Stimulated activated CD4-positive, alpha-beta T cell treated with anti-CD3 and anti-CD28 coated beads, TNF-alpha, amount 100 ng/mL, for 4 hours (primary cell): ENCODE data around the gene PODXL2.
"Not testable (repeated sequence)": the region's sequence is repeated elsewhere in the genome, so short reads cannot be mapped to it uniquely, and the experiment has no call there.

ENCODE experiments used
- DNase-seq, 3 experiments: peaks; one replicate each; pipeline ENCODE4 v3.0.0-alpha.2; 2020; ENCODE audit warnings: low read depth in 3 of 3

PODXL2 gene

DNA sequence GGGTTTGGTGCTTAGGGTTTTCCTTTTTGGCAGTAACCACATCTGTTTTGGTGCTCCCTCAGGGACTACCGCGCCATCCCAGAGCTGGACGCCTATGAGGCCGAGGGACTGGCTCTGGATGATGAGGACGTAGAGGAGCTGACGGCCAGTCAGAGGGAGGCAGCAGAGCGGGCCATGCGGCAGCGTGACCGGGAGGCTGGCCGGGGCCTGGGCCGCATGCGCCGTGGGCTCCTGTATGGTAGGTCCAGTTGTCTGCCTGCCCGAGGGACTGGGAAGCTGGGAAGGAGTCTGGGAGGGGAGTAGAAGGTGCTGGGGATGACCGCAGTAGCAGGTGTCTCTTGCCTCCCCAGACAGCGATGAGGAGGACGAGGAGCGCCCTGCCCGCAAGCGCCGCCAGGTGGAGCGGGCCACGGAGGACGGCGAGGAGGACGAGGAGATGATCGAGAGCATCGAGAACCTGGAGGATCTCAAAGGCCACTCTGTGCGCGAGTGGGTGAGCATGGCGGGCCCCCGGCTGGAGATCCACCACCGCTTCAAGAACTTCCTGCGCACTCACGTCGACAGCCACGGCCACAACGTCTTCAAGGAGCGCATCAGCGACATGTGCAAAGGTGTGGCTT, 24.3 kb upstream of the PODXL2 start:
- DNase-seq, result no peak

- not testable (repeated sequence) for DNase-seq
Measured at GRCh38 chr3:127605547-127605946, 23.4 kb upstream of the PODXL2 start.

- DNase-seq, result no peak
Measured at GRCh38 chr3:127606086-127606805, 22.7 kb upstream of the PODXL2 start.

- no peak for DNase-seq
Measured at GRCh38 chr3:127606981-127607595, 21.9 kb upstream of the PODXL2 start.

DNA sequence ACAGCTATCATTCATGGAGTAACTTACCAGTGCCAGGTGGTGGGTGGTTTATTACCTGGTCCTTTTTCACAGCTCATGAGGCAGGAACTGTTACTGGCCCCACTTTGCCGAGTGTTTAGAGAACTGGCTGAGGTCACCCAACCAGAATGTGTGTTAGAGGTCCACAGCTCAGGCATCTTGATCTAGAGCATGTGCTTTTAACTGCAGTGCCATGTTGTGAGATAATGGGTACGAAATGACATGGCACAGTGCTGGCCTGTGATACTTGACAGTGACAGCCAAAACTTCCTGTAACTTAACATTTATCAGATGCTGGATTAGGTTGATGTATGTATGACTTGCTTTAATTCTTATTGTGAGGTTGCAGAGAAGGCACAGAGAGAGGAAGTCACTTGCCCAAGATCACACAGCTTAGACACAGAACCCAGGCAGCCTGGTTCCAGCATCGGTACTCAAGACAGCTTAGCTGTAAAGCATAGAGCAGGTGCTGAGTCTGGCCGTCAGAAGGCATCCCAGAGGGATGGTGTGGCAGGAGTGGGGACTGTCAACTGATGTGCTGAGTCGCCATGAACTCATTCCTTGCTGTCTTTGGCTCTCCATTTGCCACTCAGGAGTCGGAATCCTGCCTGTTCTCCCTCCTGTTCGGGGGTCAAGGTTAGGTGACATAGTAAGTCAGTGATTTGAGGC, 21.2 kb upstream of the PODXL2 start:
- DNase-seq, result no peak

DNA sequence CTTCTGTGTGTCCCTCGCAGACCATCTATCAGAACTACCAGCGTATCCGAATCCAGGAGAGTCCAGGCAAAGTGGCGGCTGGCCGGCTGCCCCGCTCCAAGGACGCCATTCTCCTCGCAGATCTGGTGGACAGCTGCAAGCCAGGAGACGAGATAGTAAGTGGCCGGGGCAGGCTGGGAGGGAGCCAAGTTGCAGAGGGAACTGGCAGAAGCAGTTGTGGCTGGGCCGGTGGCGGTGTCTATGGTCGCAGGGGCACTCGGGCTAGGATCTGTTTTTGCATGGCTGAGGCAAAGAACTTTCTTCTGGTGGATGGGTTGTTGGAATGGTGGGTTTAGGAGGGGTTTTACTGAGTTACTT, 20.6 kb upstream of the PODXL2 start:
- DNase-seq, result no peak

- no peak for DNase-seq
Measured at GRCh38 chr3:127610105-127610504, 18.9 kb upstream of the PODXL2 start.

DNA sequence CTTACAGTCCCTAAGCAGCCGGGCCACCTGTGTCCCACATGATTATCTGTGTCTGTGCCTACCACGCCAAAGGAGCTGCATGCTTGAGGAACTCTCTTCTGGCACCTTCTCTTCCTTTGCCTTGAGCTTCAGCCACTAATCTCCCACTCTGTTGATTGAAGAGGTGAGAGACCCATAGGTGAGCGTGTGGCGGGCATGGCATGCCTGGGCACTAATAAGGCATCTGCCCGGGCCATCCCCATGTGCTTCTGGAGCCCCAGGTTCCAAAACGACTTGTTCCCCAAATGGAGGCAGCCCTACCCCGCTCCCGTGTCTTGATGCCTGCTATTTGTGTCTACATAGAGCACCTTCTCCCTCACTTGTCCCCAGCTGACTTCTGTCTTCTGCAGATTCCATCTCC, 17.7 kb upstream of the PODXL2 start:
- no peak for DNase-seq

DNA sequence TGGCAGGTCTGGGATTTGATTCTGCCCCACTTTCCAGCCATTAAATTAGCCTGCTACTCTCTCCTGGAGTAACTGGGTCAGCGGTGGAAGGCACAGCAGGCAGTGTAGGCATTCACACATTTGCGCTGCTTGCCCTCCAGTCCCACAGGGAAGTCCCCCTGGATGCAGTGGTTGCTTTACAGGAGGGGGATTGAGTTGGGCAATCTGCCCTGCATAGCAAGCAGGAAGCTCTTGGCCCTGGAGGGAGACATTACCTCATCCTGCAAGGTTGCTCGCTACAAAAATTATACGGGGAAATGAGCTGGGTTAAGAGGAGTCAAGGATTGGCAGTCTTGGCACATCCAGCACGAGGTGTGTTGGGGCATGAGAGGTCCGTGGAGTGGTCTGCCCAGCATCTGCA, 16.0 kb upstream of the PODXL2 start:
- DNase-seq, result no peak

- no peak for DNase-seq
Measured at GRCh38 chr3:127613406-127613805, 15.6 kb upstream of the PODXL2 start.

- DNase-seq, result no peak
Measured at GRCh38 chr3:127614928-127615589, 13.9 kb upstream of the PODXL2 start.

- no peak for DNase-seq
Measured at GRCh38 chr3:127615631-127616305, 13.2 kb upstream of the PODXL2 start.

GRCh38 chr3:127616836-127617605, 12.0 kb upstream of the PODXL2 start:
- DNase-seq, result no peak

- no peak for DNase-seq
Measured at GRCh38 chr3:127618891-127619290, 10.1 kb upstream of the PODXL2 start.

DNA sequence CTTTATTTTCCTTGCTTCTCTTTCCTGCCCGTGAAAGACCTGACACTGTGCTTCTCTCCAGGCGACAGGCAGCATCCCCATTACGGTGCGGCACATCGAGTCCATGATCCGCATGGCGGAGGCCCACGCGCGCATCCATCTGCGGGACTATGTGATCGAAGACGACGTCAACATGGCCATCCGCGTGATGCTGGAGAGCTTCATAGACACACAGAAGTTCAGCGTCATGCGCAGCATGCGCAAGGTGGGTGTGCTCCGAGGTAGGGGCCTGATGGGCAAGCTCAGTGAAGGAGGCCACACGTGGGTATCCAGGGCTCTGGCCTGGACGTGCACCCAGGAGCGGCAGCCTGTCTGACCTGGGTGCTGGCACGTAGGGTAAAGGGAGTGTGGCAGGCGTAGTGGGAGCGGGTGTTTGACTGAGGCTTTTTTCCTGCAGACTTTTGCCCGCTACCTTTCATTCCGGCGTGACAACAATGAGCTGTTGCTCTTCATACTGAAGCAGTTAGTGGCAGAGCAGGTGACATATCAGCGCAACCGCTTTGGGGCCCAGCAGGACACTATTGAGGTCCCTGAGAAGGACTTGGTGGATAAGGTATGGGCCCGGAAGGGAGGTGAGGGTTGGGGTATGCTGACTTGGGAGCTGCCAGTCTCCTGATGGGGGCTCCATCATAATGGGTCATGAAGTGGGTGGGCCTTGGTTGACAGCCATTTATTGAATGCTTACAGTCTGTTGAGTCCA, 8.2 kb upstream of the PODXL2 start:
- no peak for DNase-seq

- DNase-seq, result no peak
Measured at GRCh38 chr3:127622031-127622430, 7.0 kb upstream of the PODXL2 start.

- DNase-seq, result no peak
Measured at GRCh38 chr3:127622772-127623576, 6.0 kb upstream of the PODXL2 start.

DNA sequence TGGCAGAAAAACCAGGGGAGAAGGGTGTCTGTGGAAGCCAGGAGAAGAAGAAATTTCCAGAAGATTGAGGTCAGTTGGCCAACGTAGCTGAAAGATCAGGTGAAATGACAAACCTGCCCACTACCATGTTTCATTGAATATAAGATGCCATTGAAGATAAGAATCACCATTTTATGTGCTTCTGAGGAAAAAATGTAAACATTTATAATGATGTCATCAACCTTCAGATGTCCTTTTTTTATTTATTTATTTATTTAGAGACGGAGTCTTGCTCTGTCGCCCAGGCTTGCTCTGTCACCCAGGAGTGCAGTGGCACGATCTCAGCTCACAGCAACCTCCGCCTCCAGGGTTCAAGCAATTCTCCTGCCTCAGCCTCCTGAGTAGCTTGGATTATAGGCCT, 4.9 kb upstream of the PODXL2 start:
- DNase-seq, result no peak

DNA sequence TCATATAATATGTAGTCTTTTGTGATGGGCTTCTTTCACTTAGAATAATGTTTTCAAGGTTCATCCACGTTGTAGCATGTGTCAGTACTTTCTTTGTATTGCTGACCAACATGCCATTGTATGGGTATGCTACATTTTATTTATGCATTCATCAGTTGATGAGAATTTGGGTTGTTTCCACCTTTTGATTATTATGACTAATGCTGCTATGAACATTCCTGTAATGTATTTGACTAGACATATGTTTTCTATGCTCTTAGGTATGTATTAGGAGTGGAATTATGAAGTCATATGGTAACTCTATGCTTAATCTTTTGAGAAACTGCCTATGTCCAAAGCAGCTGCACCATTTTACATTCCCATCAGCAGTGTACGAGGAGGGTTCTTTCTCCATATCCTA, 3.2 kb upstream of the PODXL2 start:
- no peak for DNase-seq
